Endodermal cell (in vitro differentiated cells): Measurements from ENCODE around the gene PFDN2. TPM values are rescaled to one million over a fixed set of nuclear protein-coding genes. Genes with fewer than 3 reads are reported as not detected.

ENCODE experiments used
- DNase-seq: peaks from one replicate; pipeline ENCODE4 v3.0.0-alpha.2; 2017
- H3K27ac ChIP-seq: 2 replicates; pipeline ENCODE4 v1.5.1; 2013; ENCODE audit warnings: mild to moderate bottlenecking, low read depth, low read length, moderate library complexity
- H3K27me3 ChIP-seq: 2 replicates; pipeline ENCODE4 v1.6.1; 2013; ENCODE audit warnings: mild to moderate bottlenecking, low read length, moderate library complexity; ENCODE audit not compliant: insufficient read depth, control insufficient read depth, poor library complexity, severe bottlenecking
- H3K36me3 ChIP-seq: 2 replicates; pipeline ENCODE4 v1.7.0; 2013; ENCODE audit warnings: mild to moderate bottlenecking, low read length, moderate library complexity; ENCODE audit not compliant: control insufficient read depth, insufficient read depth
- H3K4me1 ChIP-seq: one replicate; pipeline ENCODE4 v1.7.0; 2013; ENCODE audit warnings: low read length; ENCODE audit not compliant: control insufficient read depth, insufficient read depth
- H3K4me3 ChIP-seq: 2 replicates; pipeline ENCODE4 v1.5.1; 2013; ENCODE audit warnings: mild to moderate bottlenecking, low read length, moderate library complexity
- H3K9ac ChIP-seq: 2 replicates; pipeline ENCODE4 v1.6.1; 2013; ENCODE audit warnings: mild to moderate bottlenecking, low read length, moderate library complexity; ENCODE audit not compliant: poor library complexity, severe bottlenecking; ENCODE audit errors: extremely low read depth
- H3K9me3 ChIP-seq: 2 replicates; pipeline ENCODE4 v1.6.1; 2013; ENCODE audit warnings: mild to moderate bottlenecking, low read length, moderate library complexity; ENCODE audit not compliant: control insufficient read depth
- H3K27ac Mint-ChIP-seq: 2 replicates; pipeline ENCODE4 v1.8.0; 2020; ENCODE audit warnings: mixed read lengths
- H3K27me3 Mint-ChIP-seq: 2 replicates; pipeline ENCODE4 v1.8.0; 2021; ENCODE audit warnings: mild to moderate bottlenecking, mixed read lengths; ENCODE audit not compliant: insufficient read depth
- H3K36me3 Mint-ChIP-seq: 2 replicates; pipeline ENCODE4 v1.8.0; 2020; ENCODE audit warnings: low read depth, mixed read lengths
- H3K4me1 Mint-ChIP-seq: 2 replicates; pipeline ENCODE4 v1.8.0; 2020; ENCODE audit warnings: mixed read lengths
- H3K4me3 Mint-ChIP-seq: 2 replicates; pipeline ENCODE4 v1.8.0; 2020; ENCODE audit warnings: mild to moderate bottlenecking, moderate library complexity, mixed read lengths
- H3K9me3 Mint-ChIP-seq: 2 replicates; pipeline ENCODE4 v1.8.0; 2020; ENCODE audit warnings: mild to moderate bottlenecking, mixed read lengths
- CTCF ChIP-seq: fragments of 200-600 bp; sonication (generic); conservative IDR thresholded peaks from 2 replicates; pipeline ENCODE4 v1.5.0; 2021; ENCODE audit warnings: antibody characterized with exemption, mild to moderate bottlenecking
- WGBS, 2 experiments: methylation state at CpG; one replicate each; pipeline versions ENCODE4 v1.1.5 to v1.1.7; 2013; ENCODE audit warnings: missing lambda C conversion rate in 2 of 2, mixed read lengths in 1 of 2; ENCODE audit not compliant: insufficient coverage in 1 of 2, insufficient read length in 1 of 2; 5-methylcytosine and 5-hydroxymethylcytosine counted together
- total RNA-seq, 2 donors: library from RNA; stranded (reverse); fragmentation: NEBNext Ultra II Directional in 1 of 2; extraction: Animal tissue kit (Norgen Biotek cat#: 25700) in 1 of 2; gene quantifications; 2 replicates in 1 of 2; 3 replicates in 1 of 2; pipeline ENCODE4 v1.2.1, GENCODE V29; 2021

Gene PFDN2
- total RNA-seq, 2 donors from 2014 or later: 62.9 to 95.7 TPM

DNA sequence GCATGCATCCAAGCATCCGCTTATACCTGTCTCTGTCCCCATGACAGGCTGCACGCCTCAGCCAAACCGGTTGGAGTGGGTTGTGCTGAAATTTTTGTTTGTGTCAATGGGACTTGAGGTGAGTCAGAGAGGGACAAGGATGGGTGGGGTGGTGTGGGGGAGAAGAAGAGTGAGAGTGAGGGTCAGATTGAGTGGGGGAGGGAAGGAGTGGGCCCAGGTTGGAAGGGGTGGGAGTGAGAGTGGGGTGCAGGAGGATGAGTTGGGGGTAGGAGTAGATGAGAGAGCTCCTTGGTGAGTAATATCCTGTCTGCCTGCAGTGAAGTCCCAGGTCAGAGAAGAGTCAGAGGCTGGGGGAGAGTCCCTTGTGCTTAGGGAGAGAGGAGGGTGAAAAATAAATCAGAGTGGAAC lies 25.2 kb downstream of the PFDN2 start:
- no peak overlapping the region for H3K4me3 ChIP-seq
- H3K27ac ChIP-seq: no peak overlapping the region
- no peaks in the 10 kb centered on the region for H3K36me3 ChIP-seq
- no peaks in the 10 kb centered on the region for H3K4me1 ChIP-seq
- peak; percentile 20 for DNase-seq
- no peaks in the 10 kb centered on the region for H3K9me3 ChIP-seq
- H3K27me3 ChIP-seq: peaks cover 10% of the 10 kb centered on the region
- Mint-ChIP-seq H3K27ac (no peak overlapping the region), H3K36me3 (no peaks in the 10 kb centered on the region), H3K4me1 (no peaks in the 10 kb centered on the region), H3K4me3 (no peak overlapping the region), H3K27me3 (peaks cover 10% of the 10 kb centered on the region), H3K9me3 (no peaks in the 10 kb centered on the region)
- 87% methylated on average over 3 of the region's 3 CpGs for WGBS, 2 experiments
- TF ChIP-seq CTCF: no peak
- H3K9ac ChIP-seq: no peak overlapping the region

GRCh38 chr1:161091796-161092507 lies 25.9 kb downstream of the PFDN2 start:
- H3K36me3 Mint-ChIP-seq: no peaks in the 10 kb centered on the region
- H3K27ac ChIP-seq: no peak overlapping the region
- H3K4me3 Mint-ChIP-seq: no peak overlapping the region
- no peak overlapping the region for H3K4me3 ChIP-seq
- WGBS, 2 experiments: 97 to 98% methylated on average over 4 to 7 of the region's 7 CpGs
- no peaks in the 10 kb centered on the region for H3K36me3 ChIP-seq
- H3K27me3 ChIP-seq: peaks cover 10% of the 10 kb centered on the region
- DNase-seq: peak; percentile 21
- H3K4me1 ChIP-seq: no peaks in the 10 kb centered on the region
- TF ChIP-seq CTCF: no peak
- no peaks in the 10 kb centered on the region for H3K9me3 Mint-ChIP-seq
- no peak overlapping the region for H3K27ac Mint-ChIP-seq
- peaks cover 9% of the 10 kb centered on the region for H3K27me3 Mint-ChIP-seq
- no peaks in the 10 kb centered on the region for H3K9me3 ChIP-seq
- H3K9ac ChIP-seq: no peak overlapping the region
- no peaks in the 10 kb centered on the region for H3K4me1 Mint-ChIP-seq

DNA sequence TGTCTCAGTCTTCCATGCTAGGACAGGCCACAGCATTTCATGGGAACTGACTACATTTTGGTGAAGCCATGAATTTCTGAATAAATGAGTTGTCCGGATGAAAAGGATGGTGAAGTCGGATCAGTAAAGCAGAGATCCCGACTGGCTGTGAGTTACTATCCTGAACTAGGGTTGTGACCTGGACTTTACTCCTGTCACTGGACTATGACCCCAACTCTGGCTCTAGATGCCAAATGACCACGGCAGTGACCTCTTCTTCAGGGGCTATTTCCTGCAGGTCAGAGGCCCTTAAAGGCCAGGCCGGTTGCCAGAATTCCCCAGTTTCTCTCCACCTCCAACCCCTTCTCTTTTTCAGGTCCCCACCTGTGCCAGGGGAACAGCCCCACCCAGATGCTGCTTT lies 26.7 kb downstream of the PFDN2 start:
- Mint-ChIP-seq H3K9me3 (no peaks in the 10 kb centered on the region), H3K27ac (no peak overlapping the region), H3K4me3 (no peak overlapping the region), H3K27me3 (peaks cover 8% of the 10 kb centered on the region), H3K4me1 (peaks cover 3% of the 10 kb centered on the region), H3K36me3 (no peaks in the 10 kb centered on the region)
- WGBS, 2 experiments: 96 to 100% methylated on average over 3 to 5 of the region's 5 CpGs
- Histone ChIP-seq H3K4me1 (no peaks in the 10 kb centered on the region), H3K27ac (no peak overlapping the region), H3K9me3 (no peaks in the 10 kb centered on the region), H3K36me3 (no peaks in the 10 kb centered on the region), H3K9ac (no peak overlapping the region), H3K27me3 (peaks cover 10% of the 10 kb centered on the region), H3K4me3 (no peak overlapping the region)
- peak; percentile 29 for DNase-seq
- TF ChIP-seq CTCF: no peak
